GM19035 (cell line): ENCODE measurements around the gene PBX1.

Experiments used
- ATAC-seq: cut with Tn5 transposase; IDR thresholded peaks from one replicate; pipeline ENCODE4 v1.9.1; 2021; ENCODE audit not compliant: unreplicated experiment

The PBX1 gene

GRCh38 chr1:164801246-164801731 is 242.3 kb downstream of the PBX1 start:
- no peak for ATAC-seq

DNA sequence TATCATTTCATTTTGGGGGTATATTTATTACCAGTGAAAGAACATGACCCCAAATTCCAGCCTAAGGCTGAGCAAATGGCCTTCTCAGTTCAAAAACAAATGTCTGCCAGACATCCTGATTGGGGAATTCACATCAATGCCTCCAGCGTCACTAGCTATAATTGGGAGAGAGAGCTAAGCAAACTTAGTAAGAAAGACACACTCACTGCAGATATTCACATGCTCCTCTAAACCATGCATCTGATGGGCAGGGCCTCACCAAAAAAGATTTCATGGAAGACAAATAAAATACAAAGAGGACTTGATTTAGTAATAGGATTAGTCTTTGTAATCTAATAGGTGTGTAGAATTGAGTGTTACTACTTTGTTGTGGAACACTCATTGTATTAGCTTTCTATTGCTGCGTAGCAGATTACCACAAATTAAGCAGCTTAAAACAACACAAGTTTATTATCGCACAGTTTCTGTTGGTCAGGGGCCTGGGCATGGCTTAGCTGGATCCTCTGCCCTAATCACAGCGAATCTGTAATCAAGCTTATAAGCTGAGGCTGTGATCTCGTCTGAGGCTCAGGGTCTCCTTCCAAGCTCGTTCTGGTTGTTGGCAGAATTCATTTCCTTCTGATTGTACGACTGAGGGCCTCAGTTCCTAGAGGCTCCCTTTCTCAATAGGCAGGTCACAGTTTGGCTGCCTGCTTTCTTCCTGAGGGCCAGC is 243.0 kb downstream of the PBX1 start:
- ATAC-seq, result no peak

GRCh38 chr1:164802529-164803282 is 243.7 kb downstream of the PBX1 start:
- no peak for ATAC-seq

- ATAC-seq, result no peak
Measured at GRCh38 chr1:164803366-164803765, 244.4 kb downstream of the PBX1 start.

DNA sequence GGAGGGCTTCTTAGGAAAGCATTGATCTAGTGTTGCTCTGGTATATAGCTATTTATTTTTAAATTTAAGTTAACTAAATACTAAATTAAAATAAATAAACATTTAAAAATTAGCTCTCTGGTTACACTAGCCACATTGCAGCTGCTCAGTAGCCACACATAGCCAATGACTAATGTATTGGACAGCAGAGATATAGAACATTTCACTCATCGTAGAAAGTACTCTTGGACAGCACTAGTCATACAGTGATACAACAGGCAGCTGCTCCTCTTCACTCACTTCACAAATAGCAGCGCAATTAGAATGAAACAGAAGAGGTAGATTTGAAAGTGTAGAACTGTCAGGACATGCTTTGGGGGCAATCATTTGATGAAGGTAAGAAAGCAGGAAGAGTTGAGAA is 245.4 kb downstream of the PBX1 start:
- ATAC-seq, result no peak

DNA sequence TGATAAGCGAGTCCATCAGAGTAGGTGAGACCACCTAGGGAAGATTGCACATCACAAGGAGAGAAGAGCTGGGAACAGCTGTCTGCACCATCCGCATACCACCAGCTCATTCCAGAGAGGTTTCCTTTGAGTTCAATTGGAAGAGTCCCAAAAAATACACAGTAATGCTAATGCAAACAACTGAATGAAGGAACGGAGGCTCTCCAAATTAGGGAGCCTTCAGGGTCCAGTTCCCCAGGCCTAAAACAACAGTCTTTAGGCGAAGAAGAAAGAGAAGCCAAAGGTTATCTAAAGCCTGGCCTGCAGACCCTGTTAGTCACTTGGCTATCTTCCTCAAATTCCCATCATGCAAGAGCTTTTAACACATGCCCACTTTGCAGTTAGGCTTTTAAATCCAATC is 246.4 kb downstream of the PBX1 start:
- no peak for ATAC-seq

DNA sequence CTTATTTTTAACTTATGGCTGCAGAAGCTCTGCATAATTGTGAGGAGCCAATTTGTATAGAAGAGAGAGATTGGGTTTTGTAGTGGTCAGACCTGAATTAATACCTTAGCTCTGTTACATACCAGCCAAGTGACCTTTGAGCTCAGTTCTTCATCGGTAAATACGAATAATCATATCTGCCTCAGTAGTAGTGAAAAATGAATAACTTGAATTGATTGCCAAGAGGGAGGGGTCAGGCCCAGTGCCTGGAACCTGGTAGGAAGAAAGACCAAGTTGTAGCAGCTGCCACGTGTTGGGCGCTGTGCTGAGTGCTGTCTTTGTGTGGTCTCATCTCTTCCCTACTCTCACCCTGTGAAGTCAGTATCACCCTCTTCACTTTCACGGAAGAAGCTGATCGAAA is 247.5 kb downstream of the PBX1 start:
- no peak for ATAC-seq

- no peak for ATAC-seq
Measured at GRCh38 chr1:164813776-164814175, 254.8 kb downstream of the PBX1 start.

DNA sequence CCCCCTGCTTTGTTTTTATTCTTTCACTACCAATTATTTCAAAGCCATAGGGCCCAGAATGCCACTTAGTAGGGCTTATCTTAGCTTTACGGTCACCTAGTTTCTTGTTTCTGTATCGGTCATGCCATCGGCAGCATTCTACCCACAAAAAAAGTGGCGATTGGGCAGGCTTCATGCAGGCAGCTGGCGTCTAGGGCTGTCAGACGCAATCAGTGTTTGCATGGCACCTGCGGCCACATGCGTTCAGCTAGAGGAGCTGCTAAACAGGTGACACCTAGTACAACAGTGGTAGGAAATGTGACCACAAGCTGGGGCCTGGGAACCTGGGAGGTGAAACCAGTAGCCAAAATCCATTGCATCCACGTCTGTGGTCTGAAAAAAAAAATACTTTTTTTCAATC is 262.7 kb downstream of the PBX1 start:
- ATAC-seq, result no peak

DNA sequence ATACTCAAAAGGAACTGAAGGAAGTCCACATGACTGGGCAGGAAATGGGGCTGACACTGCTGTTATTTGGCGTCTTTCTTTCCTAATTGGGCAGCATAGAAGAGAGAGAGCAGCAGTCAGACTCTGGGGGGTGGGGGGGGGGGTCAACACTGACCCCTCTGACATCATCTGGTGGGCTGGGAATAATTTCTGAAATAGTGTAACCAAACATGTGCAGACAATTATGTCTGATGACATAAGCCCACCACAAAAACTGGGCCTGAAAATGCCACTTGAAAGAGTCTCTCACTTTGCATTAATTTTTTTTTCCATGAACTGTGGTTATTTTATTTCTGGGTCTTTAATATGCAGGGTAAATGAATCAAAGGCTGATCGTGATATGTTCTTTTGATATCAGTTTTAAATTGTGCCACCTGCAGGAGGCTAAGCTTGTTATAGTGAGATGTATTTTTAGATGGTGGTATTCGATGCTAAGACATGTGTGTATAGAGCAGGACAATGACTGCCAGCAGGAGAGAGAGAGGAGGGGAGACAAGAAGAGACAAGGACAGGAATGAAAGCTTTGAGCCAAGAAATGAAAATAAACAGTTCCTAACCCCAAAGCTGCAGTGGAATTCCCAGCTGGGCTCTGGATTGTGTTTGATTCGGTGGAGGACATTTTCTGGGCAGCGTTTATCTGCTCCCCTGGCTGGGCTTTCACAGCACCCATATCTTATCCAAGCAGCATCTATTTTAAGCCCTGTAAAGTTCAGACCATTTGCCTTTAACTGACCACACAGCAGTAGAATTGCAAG is 264.7 kb downstream of the PBX1 start:
- no peak for ATAC-seq

DNA sequence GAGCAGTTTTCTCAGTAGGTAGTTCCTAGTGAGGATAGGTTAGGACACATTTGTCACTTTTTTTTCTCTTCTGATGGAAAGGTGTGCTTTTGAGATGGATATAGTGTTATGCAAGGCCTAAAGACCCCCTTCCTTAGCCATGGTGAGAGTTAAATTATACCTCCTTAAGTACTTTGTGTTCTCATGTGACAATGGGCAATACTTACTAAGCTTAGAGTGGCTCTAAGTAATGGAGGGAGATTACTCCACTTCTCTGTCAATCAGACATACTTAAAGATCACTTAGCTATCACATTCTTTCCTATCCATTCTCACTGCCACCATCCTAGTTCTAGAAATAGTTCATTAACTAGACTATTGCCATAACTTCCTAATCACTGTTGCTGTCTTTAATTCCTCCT is 265.6 kb downstream of the PBX1 start:
- ATAC-seq, result no peak

DNA sequence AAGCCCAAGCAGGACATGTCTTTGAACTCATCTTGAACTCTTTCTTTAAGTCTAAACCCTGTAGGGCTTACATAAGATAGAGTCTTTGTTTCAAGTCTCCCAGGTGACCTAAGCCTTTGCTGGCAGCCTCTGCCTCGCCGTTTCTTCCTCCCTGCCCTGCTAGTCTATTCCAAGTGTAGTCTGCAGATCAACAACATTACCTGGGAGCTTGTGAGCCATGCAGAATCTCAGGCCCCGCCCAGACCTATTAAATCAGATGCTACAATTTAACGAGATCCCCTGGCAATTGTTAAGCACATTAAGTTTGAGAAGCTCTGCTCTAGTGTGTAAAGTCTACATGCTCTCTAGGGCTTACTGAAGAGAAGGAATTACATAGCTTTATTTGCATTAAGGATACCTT is 271.6 kb downstream of the PBX1 start:
- no peak for ATAC-seq

DNA sequence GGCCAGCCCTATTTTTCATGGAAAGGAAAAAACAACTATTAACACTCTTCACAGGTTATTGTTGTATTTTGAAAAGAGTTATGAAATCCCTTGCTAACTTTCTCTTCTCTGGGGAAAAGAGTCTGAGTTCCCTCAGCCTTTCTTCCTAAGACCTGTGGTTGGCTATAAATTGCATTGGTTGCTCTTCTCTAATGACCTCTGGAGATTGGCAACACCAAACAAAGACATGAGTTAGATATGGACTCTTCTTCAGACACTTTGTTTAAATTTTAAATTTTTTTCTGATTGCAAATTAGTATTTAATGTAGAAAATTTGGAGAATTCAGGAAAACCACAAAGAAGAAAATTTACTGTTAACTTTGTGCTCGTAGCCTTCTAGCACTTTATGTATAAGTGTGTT is 275.7 kb downstream of the PBX1 start:
- no peak for ATAC-seq

DNA sequence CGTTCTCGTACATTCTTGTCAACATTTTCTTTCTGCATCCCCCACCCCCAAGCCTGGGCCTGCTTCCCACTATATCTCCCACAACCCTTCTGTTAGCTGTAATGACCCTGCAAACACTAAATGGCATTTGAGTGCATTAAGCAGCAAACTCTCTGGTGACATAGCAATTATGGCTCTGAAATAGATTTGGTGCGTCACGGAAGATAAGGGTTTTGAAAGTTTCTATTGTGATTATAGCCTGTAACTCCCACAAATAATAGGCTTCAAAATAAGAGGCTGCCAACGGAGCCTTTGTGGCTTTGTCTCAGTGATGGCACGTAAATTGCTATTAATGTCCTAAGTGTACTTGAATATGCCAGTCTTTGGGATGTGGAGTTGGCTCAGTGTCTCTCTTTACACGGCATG is 277.6 kb downstream of the PBX1 start:
- no peak for ATAC-seq

GRCh38 chr1:164838786-164839185 is 279.8 kb downstream of the PBX1 start:
- ATAC-seq, result no peak

GRCh38 chr1:164840936-164841335 is 282.0 kb downstream of the PBX1 start:
- ATAC-seq, result no peak

DNA sequence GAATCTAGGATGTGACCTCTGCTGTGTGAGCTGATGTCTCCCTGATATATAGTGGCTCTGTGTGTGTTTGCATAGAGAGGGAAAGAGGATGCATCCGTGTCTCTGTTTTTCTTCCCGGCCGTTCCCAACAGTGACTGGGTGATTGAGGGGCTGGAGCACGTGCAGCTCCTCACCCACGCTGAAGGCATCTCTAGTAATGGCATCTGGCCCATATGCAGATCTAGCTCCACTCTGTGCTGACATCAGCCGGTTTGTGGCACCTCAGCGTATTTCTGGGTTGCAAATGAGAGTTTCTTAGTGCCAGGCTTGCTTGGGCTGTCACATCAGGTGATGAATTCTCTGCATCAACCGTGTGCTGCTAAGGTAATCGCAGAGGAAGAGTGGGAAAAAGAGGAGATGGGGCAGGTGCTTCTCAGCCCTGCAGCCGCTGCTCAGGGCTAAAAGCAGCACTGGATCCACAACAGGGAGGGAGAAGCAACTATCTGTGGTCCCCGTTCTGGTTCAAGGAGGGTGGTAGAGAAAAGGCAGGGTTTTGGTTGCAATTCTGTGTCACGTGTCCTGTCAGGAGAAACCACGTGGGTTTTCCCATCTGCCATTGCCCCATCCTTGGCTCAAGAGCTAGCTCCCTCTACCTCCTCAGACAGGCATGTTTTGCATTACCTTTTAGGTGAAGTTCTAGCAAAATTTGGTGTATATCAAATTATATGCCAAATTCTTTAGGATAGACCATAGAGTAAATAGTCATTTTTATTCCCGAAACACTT is 282.9 kb downstream of the PBX1 start:
- no peak for ATAC-seq

DNA sequence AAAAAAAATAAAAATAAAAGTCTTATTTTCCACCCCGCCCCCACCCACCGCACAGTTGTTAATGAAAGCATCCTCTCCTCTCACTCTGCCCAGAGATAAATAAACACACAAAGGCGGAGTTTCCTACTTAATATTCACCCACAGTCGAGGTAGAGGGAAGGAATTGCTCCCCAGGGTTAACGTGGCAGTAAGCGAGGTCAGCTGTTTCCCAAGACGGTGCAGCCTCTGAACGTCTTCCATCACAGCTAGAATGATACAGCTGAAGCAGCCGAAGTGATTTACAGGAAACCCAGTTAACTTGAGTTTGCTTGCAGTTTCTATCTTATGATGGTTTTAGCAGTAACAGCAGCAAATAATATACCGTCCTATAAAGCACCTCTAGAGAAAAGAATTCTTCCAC is 283.9 kb downstream of the PBX1 start:
- ATAC-seq, result no peak

DNA sequence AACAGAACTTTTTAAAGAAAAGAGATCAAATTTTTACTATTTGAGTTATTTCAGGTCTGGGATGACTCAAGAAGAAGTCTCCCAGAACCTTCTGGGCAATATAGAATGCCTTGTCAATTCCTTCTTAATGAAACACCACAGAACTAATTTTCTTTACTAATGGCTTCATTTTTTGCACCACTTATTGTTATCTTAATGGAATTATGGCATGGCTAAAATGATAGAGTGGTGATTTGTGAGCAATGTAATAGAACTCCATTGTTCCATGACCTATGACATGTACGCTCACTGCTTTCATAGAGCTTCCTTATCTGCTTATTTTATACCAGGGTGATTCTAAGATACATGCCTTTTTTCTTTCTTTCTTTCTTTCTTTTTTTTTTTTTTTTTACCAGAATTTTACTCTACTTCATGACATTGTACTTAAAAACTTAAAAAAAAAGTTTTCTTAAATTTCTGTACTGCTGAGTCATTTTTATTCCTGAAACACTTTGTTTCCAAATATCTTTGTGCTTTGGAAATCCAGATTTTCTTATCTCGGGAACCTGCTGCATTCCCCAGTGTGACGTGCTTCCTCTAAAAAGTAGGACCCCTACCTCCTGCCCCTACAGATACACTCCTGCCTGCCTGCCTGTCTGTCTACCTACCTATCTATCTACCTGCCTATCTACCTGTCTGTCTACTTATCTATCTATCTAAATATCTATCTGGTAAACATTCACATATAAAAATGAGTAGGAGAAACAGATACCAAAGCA is 284.9 kb downstream of the PBX1 start:
- no peak for ATAC-seq
